Fibroblast of skin of abdomen (primary cell): ENCODE data around the gene ITGA6.
A peak's percentile ranks its signal among the peaks of the same experiment; 100 is the strongest.
"Not testable (repeated sequence)": the region's sequence is repeated elsewhere in the genome, so short reads cannot be mapped to it uniquely, and the experiment has no call there.

Experiments
- DNase-seq: peaks from one replicate; pipeline ENCODE4 v3.0.0-alpha.2; 2013

Gene ITGA6

DNA sequence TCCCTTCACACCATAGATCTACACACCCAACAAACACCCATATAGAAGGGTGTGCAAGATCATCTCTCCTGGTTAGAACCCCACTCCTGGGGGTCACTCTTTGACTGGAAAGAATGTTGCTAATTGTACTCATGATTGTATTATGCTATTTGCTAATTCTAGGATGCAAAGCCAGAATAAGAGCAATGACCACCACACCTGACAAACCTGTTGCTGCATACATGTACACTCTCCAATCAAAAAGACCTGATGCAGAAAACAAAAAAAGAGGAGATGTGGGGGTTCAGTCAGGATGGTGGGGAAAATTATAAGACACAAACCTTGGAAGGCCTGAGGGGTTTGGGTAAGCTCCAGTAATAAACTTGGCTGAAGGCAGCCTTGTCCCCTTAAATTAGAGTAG is 91.6 kb downstream of the ITGA6 start:
- DNase-seq, result no peak

DNA sequence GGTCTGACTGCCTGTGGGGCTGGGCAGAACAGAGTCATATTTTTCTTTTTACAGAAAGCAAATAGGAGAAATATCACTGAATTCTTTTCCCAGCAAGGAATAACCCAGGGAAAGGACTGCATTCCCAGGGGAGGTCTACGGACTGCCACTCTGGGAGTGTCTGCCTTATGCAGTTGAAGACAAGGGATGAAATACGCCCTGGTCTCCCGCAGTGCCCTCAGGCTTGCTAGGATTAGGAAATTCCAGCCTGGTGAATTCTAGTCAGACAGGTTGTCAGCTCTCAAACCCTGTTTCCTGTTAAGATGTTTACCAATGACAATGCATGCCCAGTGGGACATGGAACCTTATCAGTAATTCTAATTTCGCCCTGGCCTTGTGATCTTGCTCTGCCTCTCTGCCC is 98.2 kb downstream of the ITGA6 start:
- DNase-seq, result no peak

GRCh38 chr2:172531309-172531708 is 103.9 kb downstream of the ITGA6 start:
- DNase-seq, result no peak

DNA sequence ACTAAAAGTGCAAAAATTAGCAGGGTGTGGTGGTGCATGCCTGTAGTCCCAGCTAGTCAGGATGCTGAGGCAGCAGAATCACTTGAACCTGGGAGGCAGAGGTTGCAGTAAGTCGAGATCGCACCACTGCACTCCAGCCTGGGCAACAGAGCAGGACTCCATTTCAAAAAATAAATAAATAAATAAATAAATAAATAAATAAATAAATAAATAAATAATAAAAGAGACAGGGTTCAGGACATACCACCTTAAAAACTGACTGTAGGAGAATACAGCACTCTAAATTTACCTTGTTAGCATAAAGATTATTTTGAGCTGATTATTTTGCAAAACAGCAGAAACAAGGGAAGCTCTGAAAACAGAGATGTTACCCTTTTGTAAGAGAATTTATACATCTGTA is 105.1 kb downstream of the ITGA6 start:
- DNase-seq, result not testable (repeated sequence)

- DNase-seq, result no peak
Observed at GRCh38 chr2:172533687-172534086, 106.3 kb downstream of the ITGA6 start.

DNA sequence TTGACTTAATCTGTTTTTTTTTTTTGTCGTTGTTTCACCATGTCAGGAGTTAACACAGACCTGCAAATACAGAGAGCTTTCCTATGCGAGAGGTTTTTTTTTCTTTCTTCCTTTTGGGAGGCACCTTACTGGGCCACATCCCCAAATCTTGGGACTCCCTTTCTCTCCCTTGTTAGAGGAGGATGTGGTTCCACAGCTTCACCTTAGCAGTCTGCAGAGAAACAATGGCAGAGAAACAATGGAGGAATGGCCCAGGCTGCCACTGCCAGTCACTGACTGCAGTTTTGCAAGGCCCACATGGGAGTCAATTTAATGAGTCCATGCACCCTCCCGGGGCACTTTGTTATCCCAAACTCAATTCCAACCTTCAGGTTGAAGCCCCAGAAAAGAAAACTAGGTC is 107.7 kb downstream of the ITGA6 start:
- DNase-seq, result no peak

GRCh38 chr2:172537851-172538250 is 110.5 kb downstream of the ITGA6 start:
- not testable (repeated sequence) for DNase-seq

- DNase-seq, result no peak
Observed at GRCh38 chr2:172539767-172540166, 112.4 kb downstream of the ITGA6 start.

DNA sequence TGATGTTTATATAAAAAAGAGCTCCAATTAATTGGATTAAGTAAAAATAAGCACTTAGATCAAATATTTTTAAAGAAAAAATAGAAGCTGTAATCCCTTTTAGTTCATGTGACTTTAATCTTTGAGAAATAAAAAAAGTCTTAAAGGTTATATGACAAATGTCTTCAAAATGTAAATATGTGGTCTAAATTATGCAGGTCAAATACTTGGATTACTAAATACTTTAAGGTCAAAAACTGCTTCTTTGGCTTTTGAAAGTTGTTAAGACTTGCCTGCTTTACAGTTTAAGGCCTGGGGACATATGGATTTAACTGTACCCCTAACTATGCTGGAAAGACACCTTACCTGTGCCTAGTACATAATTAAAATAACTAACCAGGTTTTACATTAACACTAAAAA is 113.0 kb downstream of the ITGA6 start:
- no peak for DNase-seq

GRCh38 chr2:172545408-172546075 is 118.2 kb downstream of the ITGA6 start:
- DNase-seq, result no peak

DNA sequence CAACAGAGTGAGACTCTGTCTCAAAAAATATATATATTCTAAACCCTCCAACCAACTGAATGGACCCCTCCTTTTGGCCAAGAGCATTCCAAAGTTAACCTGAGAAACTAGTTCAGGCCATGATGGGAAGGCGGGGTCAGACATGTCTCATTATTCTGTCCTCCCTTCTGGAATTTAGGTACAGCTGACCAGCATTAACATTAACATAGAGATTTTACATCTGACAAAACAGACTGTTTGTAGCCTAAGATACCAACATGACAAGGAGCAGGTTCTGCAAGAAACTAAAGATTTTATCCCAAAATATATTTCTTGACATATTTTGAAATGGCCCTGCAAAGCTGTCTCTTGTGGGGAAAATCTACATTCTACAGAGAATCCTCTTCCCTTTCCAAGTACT is 121.7 kb downstream of the ITGA6 start:
- no peak for DNase-seq

DNA sequence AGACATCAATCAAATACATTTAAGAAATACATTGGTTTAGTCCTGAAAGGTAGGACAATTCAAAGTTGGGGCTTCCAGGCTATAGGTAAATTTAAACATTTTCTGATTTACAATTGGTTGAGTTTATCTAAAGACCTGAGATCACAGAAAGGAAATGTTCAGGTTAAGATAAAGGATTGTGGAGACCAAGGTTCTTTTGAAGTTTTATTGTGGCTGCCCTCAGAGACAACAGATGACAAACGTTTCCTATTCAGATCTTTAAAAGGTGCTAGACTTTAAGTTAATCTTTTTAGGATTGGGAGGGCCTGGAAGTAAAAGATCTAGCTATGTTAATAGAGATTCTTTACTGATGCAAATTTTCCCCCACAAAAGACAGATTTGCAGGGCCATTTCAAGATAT is 122.4 kb downstream of the ITGA6 start:
- not testable (repeated sequence) for DNase-seq

GRCh38 chr2:172550419-172550818 is 123.0 kb downstream of the ITGA6 start:
- no peak for DNase-seq

DNA sequence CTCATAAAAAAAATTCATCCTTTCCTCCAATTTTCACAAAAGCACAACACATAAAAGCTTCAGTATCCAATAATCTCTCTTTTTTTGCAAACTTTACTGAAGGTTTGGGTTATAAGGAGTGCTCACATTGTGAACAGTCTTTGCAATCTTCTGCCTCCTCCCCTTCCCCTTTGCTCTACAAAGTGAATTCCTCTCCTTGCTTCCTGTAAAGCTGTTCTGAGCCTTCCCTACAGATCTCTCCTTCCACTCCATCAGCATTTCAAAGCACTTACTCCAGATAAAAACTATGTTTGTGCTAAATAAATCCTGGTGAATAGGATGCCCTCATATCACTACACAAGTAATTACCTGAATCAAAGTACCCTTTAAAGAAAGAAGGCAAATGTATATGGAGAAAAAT is 123.9 kb downstream of the ITGA6 start:
- no peak for DNase-seq

- peak; percentile 91 for DNase-seq
Observed at GRCh38 chr2:172552547-172553291, 125.3 kb downstream of the ITGA6 start.

- DNase-seq, result no peak
Observed at GRCh38 chr2:172554352-172555271, 127.2 kb downstream of the ITGA6 start.

DNA sequence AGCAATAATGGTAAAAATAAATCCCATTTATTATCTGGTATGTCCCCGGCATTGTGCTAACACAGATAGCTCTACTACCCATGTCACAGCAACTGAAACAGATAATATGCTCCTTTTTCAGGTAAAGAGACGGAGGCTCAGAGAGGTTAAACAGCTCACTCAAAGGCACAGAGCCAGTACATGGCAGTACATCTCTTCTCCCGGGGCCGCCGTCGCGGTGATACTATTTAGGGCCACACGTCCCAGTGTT is 127.8 kb downstream of the ITGA6 start:
- DNase-seq, result no peak
